ENCODE results near the gene CRYGS. TPM values are rescaled to one million over a fixed set of nuclear protein-coding genes. Genes with fewer than 3 reads are reported as not detected.
A peak's percentile ranks its signal among the peaks of the same experiment; 100 is the strongest.

The CRYGS gene
- polyA plus RNA-seq, 1 of the 3 experiments (the other 2 are of a cell fraction): 2.1 TPM

- POLR2A ChIA-PET: interaction anchor here (0.6 to 1.3 kb wide), 2 partner anchors 281 to 443 kb away, joined by 3 to 7 read pairs; no protein-coding TSS in a partner anchor
- peak overlapping the region in 1 of 2 experiments; percentile 85; a peak in 2 of 4 replicates for H3K27ac ChIP-seq (ENCODE audit: low read depth in 2 of 2, low read length in 1 of 2)
- H3K79me2 ChIP-seq (ENCODE audit: insufficient read depth): no peaks in the 10 kb centered on the region
- H2AFZ ChIP-seq (ENCODE audit: low read depth): no peak overlapping the region
- H3K36me3 ChIP-seq (replicated peaks in 1 of 2; ENCODE audit: control insufficient read depth in 1 of 2, insufficient read depth in 2 of 2, low read length in 1 of 2): peaks cover 6 to 9% of the 10 kb centered on the region in 2 experiments
- no peak overlapping the region for H3K9ac ChIP-seq
- no peaks in the 10 kb centered on the region for H3K27me3 ChIP-seq (ENCODE audit: insufficient read depth)
- peaks cover 21% of the 10 kb centered on the region for H3F3A ChIP-seq (replicated peaks; ENCODE audit: insufficient read depth)
- peak overlapping the region in 1 of 2 experiments; percentile 31; a peak in 2 of 4 replicates for H3K4me3 ChIP-seq (ENCODE audit: low read depth in 2 of 2, low read length in 1 of 2)
- H3K9me3 ChIP-seq: no peaks in the 10 kb centered on the region
- TF ChIP-seq RAD21 (IDR thresholded peaks at IDR 0.05; ENCODE audit: low read length): peak; percentile 94
- 0 out of 2 replicates have a peak, but pooled peaks have one; percentile 4 for TF ChIP-seq JUND (IDR thresholded peaks at IDR 0.05)
- no peak for TF ChIP-seq SIN3A (IDR thresholded peaks at IDR 0.05; ENCODE audit: borderline replicate concordance, low read depth, low read length)
- peak; percentile 88 for TF ChIP-seq CTCF (IDR thresholded peaks at IDR 0.05)
- TF ChIP-seq MXI1 (IDR thresholded peaks at IDR 0.05; ENCODE audit: low read depth, low read length): no peak
- TF ChIP-seq, protein P1, sequence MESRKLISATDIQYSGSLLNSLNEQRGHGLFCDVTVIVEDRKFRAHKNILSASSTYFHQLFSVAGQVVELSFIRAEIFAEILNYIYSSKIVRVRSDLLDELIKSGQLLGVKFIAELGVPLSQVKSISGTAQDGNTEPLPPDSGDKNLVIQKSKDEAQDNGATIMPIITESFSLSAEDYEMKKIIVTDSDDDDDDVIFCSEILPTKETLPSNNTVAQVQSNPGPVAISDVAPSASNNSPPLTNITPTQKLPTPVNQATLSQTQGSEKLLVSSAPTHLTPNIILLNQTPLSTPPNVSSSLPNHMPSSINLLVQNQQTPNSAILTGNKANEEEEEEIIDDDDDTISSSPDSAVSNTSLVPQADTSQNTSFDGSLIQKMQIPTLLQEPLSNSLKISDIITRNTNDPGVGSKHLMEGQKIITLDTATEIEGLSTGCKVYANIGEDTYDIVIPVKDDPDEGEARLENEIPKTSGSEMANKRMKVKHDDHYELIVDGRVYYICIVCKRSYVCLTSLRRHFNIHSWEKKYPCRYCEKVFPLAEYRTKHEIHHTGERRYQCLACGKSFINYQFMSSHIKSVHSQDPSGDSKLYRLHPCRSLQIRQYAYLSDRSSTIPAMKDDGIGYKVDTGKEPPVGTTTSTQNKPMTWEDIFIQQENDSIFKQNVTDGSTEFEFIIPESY (IDR thresholded peaks at IDR 0.05; ENCODE audit: borderline replicate concordance, low read depth): no peak
- 0 out of 2 replicates have a peak, but pooled peaks have one; percentile 21 for TF ChIP-seq GATA2 (CRISPR knock-in tag; IDR thresholded peaks at IDR 0.05)
- TF ChIP-seq SMC3 (IDR thresholded peaks at IDR 0.05; ENCODE audit: low read depth, low read length): peak; percentile 77
- peak; percentile 34; the same call in 1 of the 2 replicates for TF ChIP-seq FOSL2 (IDR thresholded peaks at IDR 0.05; ENCODE audit: borderline replicate concordance, low read depth)
- peak; percentile 49 for DNase-seq
- CTCF ChIA-PET: interaction anchor here (0.5 to 14.3 kb wide), 92 partner anchors 8 to 617 kb away, joined by 3 to 242 read pairs (median 4); partner anchors contain the start of genes DNAJB11 and ETV5
- 8% methylated on average over 8 of the region's 8 CpGs for WGBS (ENCODE audit: low lambda C conversion rate)
- 0 out of 2 replicates have a peak overlapping the region, but pooled peaks have one; percentile 15 for H3K4me2 ChIP-seq
- no peaks in the 10 kb centered on the region for H3K9me2 ChIP-seq
- H3K4me1 ChIP-seq (ENCODE audit: control insufficient read depth in 1 of 2, insufficient read depth in 2 of 2, low read depth in 1 of 2, low read length in 1 of 2): peaks cover 12 to 20% of the 10 kb centered on the region in 2 experiments
- H4K20me1 ChIP-seq (ENCODE audit: insufficient read depth): no peaks in the 10 kb centered on the region
These were observed 3.9 kb downstream of the CRYGS start for GRCh38 chr3:186540221-186540834.

DNA sequence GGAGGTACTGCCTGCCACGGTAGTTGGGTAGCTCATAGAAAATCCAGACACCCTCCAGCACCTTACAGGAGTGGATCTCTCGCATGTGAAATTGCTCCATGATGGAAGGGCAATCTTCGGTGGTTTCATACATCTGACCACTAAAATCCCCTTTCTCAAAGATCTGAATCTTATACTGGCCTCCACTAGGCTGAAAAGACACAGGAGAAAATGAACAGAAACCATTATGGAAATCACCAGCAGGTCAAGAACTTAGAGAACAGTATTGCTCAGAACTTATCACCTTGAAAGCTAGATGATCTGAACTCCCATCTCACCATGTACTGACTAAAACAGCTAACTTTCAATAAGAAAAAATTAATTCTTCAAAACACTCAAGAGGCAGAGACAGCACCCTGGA is 5.4 kb downstream of the CRYGS start:
- 91% methylated on average over 3 of the region's 3 CpGs for WGBS (ENCODE audit: low lambda C conversion rate)
- no peak overlapping the region for H3K27ac ChIP-seq (ENCODE audit: low read depth in 2 of 2, low read length in 1 of 2)
- no peak overlapping the region for H3K9ac ChIP-seq
- no peaks in the 10 kb centered on the region for H3K27me3 ChIP-seq (ENCODE audit: insufficient read depth)
- no peak overlapping the region for H2AFZ ChIP-seq (ENCODE audit: low read depth)
- H4K20me1 ChIP-seq (ENCODE audit: insufficient read depth): no peaks in the 10 kb centered on the region
- no peak overlapping the region for H3K4me3 ChIP-seq (ENCODE audit: low read depth in 2 of 2, low read length in 1 of 2)
- peaks cover 1 to 8% of the 10 kb centered on the region in 2 experiments for H3K36me3 ChIP-seq (replicated peaks in 1 of 2; ENCODE audit: control insufficient read depth in 1 of 2, insufficient read depth in 2 of 2, low read length in 1 of 2)
- DNase-seq: no peak
- no peaks in the 10 kb centered on the region for H3K79me2 ChIP-seq (ENCODE audit: insufficient read depth)
- H3K9me3 ChIP-seq: no peaks in the 10 kb centered on the region
- H3F3A ChIP-seq (replicated peaks; ENCODE audit: insufficient read depth): peaks cover 21% of the 10 kb centered on the region
- CTCF ChIA-PET: interaction anchor here (0.6 to 14.3 kb wide), 17 partner anchors 10 to 562 kb away, joined by 3 to 242 read pairs (median 12); partner anchors contain the start of gene ETV5
- H3K4me1 ChIP-seq (ENCODE audit: control insufficient read depth in 1 of 2, insufficient read depth in 2 of 2, low read depth in 1 of 2, low read length in 1 of 2): peaks cover 12 to 20% of the 10 kb centered on the region in 2 experiments
- TF ChIP-seq ELF1 (IDR thresholded peaks at IDR 0.05): no peak
- no peak for TF ChIP-seq TCF12 (IDR thresholded peaks at IDR 0.05)
- TF ChIP-seq MEF2A (IDR thresholded peaks at IDR 0.05; ENCODE audit: borderline replicate concordance, low read depth): no peak
- no peak for TF ChIP-seq NFIC (IDR thresholded peaks at IDR 0.05; ENCODE audit: borderline replicate concordance)
- no peak for TF ChIP-seq SMC3 (IDR thresholded peaks at IDR 0.05; ENCODE audit: low read depth, low read length)
- no peak for TF ChIP-seq FOXM1 (IDR thresholded peaks at IDR 0.05; ENCODE audit: low read depth)
- TF ChIP-seq YY1 (IDR thresholded peaks at IDR 0.05; ENCODE audit: low read depth): no peak
- no peaks in the 10 kb centered on the region for H3K9me2 ChIP-seq
- no peak overlapping the region for H3K4me2 ChIP-seq
- POLR2A ChIA-PET: no interaction called here
